Spleen (tissue), 11 donors: Measurements from ENCODE around the gene IFIT1. TPM values are rescaled to one million over a fixed set of nuclear protein-coding genes. Genes with fewer than 3 reads are reported as not detected.
"Not testable (repeated sequence)": the region's sequence is repeated elsewhere in the genome, so short reads cannot be mapped to it uniquely, and the experiment has no call there.

Source experiments
- DNase-seq: peaks from one replicate; pipeline ENCODE4 v3.0.0-alpha.2; 2020
- H3K27ac ChIP-seq, 8 donors: fragments of 200-600 bp; sonication (generic) in 7 of 8; 1 replicate in 4 of 8; 2 replicates in 4 of 8; pipeline versions ENCODE4 v1.5.0 to v1.8.0; 2016 to 2021; ENCODE audit warnings: inconsistent platforms in 4 of 8, mild to moderate bottlenecking in 4 of 8, moderate library complexity in 1 of 8
- H3K27me3 ChIP-seq, 7 donors: fragments of 200-600 bp; sonication (generic) in 6 of 7; replicated peaks in 1 of 7; 1 replicate in 4 of 7; 2 replicates in 3 of 7; pipeline versions ENCODE4 v1.5.0 to v1.8.0; 2016 to 2021; ENCODE audit warnings: inconsistent platforms in 3 of 7, mild to moderate bottlenecking in 1 of 7
- H3K36me3 ChIP-seq, 6 donors: fragments of 200-600 bp; sonication (generic) in 5 of 6; 1 replicate in 4 of 6; 2 replicates in 2 of 6; pipeline versions ENCODE4 v1.5.0 to v1.8.0; 2016 to 2021; ENCODE audit warnings: inconsistent platforms in 2 of 6
- H3K4me1 ChIP-seq, 6 donors: fragments of 200-600 bp; sonication (generic) in 5 of 6; 1 replicate in 3 of 6; 2 replicates in 3 of 6; pipeline versions ENCODE4 v1.5.0 to v1.8.0; 2016 to 2021; ENCODE audit warnings: inconsistent platforms in 3 of 6
- H3K4me3 ChIP-seq, 8 donors: fragments of 200-600 bp; sonication (generic) in 7 of 8; 1 replicate in 4 of 8; 2 replicates in 4 of 8; pipeline versions ENCODE4 v1.5.0 to v1.8.0; 2016 to 2021; ENCODE audit warnings: inconsistent platforms in 4 of 8, mild to moderate bottlenecking in 4 of 8, moderate library complexity in 2 of 8
- H3K9me3 ChIP-seq, 8 donors: fragments of 200-600 bp; sonication (generic) in 7 of 8; 1 replicate in 4 of 8; 2 replicates in 4 of 8; pipeline versions ENCODE4 v1.5.0 to v1.8.0; 2016 to 2021; ENCODE audit warnings: inconsistent platforms in 4 of 8
- POLR2A ChIP-seq, 3 donors: fragments of 450-650 bp; IDR thresholded peaks; one replicate each; pipeline ENCODE4 v1.5.1; 2017; ENCODE audit warnings: antibody characterized with exemption in 3 of 3, mild to moderate bottlenecking in 1 of 3
- POLR2AphosphoS5 ChIP-seq, 3 donors: sonication (generic); formaldehyde crosslinking; IDR thresholded peaks; one replicate each; pipeline ENCODE4 v1.5.1; 2017; ENCODE audit warnings: antibody characterized with exemption in 3 of 3
- WGBS, 5 donors: extraction: QIAGEN DNeasy Blood & Tissue Kit in 3 of 5; methylation state at CpG; one replicate each; pipeline versions ENCODE4 v1.1.5 to v1.1.7; 2013 to 2018; 5-methylcytosine and 5-hydroxymethylcytosine counted together
- intact Hi-C: fragments of 100-400 bp; cut with DNase I; formaldehyde crosslinking; loops from one replicate; pipeline ENCODE4 v1.15.0; 2023; ENCODE audit warnings: low total_unique reads
- polyA plus RNA-seq, 3 donors: library from polyadenylated mRNA; stranded (reverse); fragments of 200-250 nt; gene quantifications; one replicate each; pipeline ENCODE4 v1.2.1, GENCODE V29; 2013
- total RNA-seq, 7 donors: library from RNA; depleted of rRNA in 3 of 7; stranded (reverse); fragments of >200 nt in 3 of 7; fragmentation: NEBNext Ultra II Directional in 4 of 7; extraction: Animal tissue kit (Norgen Biotek cat#: 25700) in 4 of 7; gene quantifications; one replicate each; pipeline versions ENCODE4 v1.1.0 to v1.2.1, GENCODE V29; 2016 to 2021
- TF ChIP-seq, protein P1 (sequence below), 11 experiments: fragments of 200-600 bp in 7 of 11; fragments of 450-650 bp in 4 of 11; sonication (generic) in 4 of 11; IDR thresholded peaks in 8 of 11; conservative IDR thresholded peaks in 3 of 11; 1 replicate in 7 of 11; 2 replicates in 4 of 11; pipeline versions ENCODE4 v1.4.0 to v1.8.0; 2016 to 2021; ENCODE audit warnings: antibody characterized with exemption in 11 of 11, inconsistent platforms in 4 of 11, mild to moderate bottlenecking in 1 of 11
- donor health status: healthy with polysubstance abuse.
- donor health status: DM: no; HTN: no; CAD: no; lungs with moderate emphysema.
- donor health status: DM: no; HTN: no; CAD: no.
- donor health status: Bipolar disorder and iron deficiency.
- donor health status: healthy.
- donor health status: DM: no; HTN: no; CAD: no.
- donor health status: DM: yes; HTN: yes; CAD: no.

Gene IFIT1
- total and polyA plus RNA-seq, 10 donors = 8.8 to 35.7 (median 22.2) TPM

DNA sequence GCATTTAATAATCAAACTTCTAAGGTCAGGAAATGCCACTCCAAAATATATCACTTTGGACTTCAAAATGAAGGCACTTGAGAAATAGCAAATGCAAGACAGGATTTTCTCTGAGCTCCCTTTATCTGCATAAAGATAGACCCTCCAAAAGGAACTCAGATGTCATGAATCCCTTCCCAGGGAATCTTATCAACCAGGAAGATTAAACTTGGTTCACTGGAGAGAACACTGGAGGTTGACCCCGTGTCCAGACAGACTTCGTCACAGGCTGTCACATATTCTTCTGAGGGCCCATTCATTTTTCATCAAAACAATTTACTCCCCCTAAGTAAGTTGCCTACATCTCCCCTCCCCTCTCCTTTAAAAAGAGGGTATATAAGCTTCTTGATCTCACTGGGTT, 43.4 kb upstream of the IFIT1 start:
- Histone ChIP-seq H3K4me3 (no peak overlapping the region), H3K4me1 (peaks cover 23 to 67% (median 53%) of the 10 kb centered on the region in 6 donors), H3K27me3 (no peaks in the 10 kb centered on the region), H3K9me3 (no peaks in the 10 kb centered on the region), H3K27ac (peak overlapping the region in 6 of 8 donors; percentile 30 to 80 (median 75)), H3K36me3 (no peaks in the 10 kb centered on the region)
- intact Hi-C loops = no loop called here
- no peak for DNase-seq
- TF ChIP-seq POLR2AphosphoS5 (IDR thresholded peaks at IDR 0.05) = no peak
- TF ChIP-seq, protein P1, sequence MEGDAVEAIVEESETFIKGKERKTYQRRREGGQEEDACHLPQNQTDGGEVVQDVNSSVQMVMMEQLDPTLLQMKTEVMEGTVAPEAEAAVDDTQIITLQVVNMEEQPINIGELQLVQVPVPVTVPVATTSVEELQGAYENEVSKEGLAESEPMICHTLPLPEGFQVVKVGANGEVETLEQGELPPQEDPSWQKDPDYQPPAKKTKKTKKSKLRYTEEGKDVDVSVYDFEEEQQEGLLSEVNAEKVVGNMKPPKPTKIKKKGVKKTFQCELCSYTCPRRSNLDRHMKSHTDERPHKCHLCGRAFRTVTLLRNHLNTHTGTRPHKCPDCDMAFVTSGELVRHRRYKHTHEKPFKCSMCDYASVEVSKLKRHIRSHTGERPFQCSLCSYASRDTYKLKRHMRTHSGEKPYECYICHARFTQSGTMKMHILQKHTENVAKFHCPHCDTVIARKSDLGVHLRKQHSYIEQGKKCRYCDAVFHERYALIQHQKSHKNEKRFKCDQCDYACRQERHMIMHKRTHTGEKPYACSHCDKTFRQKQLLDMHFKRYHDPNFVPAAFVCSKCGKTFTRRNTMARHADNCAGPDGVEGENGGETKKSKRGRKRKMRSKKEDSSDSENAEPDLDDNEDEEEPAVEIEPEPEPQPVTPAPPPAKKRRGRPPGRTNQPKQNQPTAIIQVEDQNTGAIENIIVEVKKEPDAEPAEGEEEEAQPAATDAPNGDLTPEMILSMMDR (IDR thresholded peaks at IDR 0.05 in 8 of 11, conservative IDR thresholded peaks at IDR 0.05 in 3 of 11) = no peak
- TF ChIP-seq POLR2A (IDR thresholded peaks at IDR 0.05) = no peak
- 73 to 91% (median 83%) methylated on average over 2 of the region's 2 CpGs for WGBS, 5 donors

DNA sequence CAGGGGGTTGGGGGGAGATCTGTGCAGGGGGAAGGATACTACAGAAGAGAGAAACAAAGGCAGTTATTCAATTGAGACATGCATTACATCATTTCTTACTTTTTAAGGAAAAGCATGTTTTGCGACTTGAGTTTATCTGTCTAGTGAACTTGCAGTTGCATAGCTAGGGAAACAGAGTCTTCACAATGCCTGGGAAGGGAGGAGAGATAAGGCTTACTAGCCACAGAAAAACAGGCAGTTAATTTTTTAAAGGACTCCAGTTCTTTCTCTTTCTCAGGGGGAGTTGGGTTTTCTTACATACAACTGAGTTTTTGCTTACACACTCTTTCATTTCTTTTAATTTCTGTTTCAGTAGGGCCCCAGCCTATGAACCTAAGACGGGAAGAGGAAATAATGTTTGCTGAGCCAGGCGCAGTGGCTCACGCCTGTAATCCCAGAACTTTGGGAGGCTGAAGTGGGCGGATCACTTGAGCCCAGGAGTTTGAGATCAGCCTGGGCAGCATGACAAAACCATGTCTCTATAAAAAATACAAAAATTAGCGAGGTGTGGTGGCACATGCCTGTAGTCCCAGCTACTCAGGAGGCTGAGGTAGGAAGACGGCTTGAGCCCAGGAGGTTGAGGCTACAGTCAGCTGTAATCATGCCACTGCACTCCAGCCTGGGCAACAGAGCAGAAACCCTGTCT, 41.6 kb upstream of the IFIT1 start:
- H3K27me3 ChIP-seq, H3K36me3 ChIP-seq, DNase-seq, H3K4me3 ChIP-seq, H3K9me3 ChIP-seq, intact Hi-C loops: not testable (repeated sequence)
- TF ChIP-seq POLR2AphosphoS5 (IDR thresholded peaks at IDR 0.05) = peak in 2 of 3 donors; percentile 28 to 34
- Histone ChIP-seq H3K4me1 (peaks cover 23 to 64% (median 51%) of the 10 kb centered on the region in 6 donors), H3K27ac (peak overlapping the region in 7 of 8 donors; percentile 39 to 80 (median 74))
- WGBS, 5 donors = 26 to 50% (median 31%) methylated on average over 7 of the region's 7 CpGs

DNA sequence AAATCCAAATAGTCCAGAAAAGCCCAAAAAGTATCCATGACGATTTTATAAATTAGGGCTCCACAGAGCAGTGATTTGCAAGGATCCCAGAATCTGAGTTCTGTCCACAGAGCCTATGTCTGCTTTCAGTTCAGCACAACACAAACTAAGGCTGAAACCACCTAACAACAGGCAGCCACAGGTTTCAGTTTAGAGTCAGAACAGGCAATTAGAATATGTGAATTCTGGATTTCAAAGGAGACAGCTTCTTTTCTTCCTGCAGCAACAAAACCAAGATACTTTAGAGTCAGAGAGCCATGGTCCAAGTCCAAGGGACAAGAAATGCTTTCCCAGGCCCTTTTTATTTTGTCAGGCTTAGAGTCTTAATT, 41.0 kb upstream of the IFIT1 start:
- no peaks in the 10 kb centered on the region for H3K36me3 ChIP-seq
- DNase-seq = no peak
- peak overlapping the region in 7 of 8 donors; percentile 39 to 80 (median 74) for H3K27ac ChIP-seq
- intact Hi-C loops = no loop called here
- H3K9me3 ChIP-seq = no peaks in the 10 kb centered on the region
- no peaks in the 10 kb centered on the region for H3K27me3 ChIP-seq
- 48 to 78% (median 69%) methylated on average over 1 of the region's 1 CpG for WGBS, 5 donors
- peaks cover 23 to 58% (median 45%) of the 10 kb centered on the region in 6 donors for H3K4me1 ChIP-seq
- H3K4me3 ChIP-seq = no peak overlapping the region
- TF ChIP-seq, protein P1 (IDR thresholded peaks at IDR 0.05 in 8 of 11, conservative IDR thresholded peaks at IDR 0.05 in 3 of 11) = no peak
- no peak for TF ChIP-seq POLR2A (IDR thresholded peaks at IDR 0.05)
- TF ChIP-seq POLR2AphosphoS5 (IDR thresholded peaks at IDR 0.05) = no peak

DNA sequence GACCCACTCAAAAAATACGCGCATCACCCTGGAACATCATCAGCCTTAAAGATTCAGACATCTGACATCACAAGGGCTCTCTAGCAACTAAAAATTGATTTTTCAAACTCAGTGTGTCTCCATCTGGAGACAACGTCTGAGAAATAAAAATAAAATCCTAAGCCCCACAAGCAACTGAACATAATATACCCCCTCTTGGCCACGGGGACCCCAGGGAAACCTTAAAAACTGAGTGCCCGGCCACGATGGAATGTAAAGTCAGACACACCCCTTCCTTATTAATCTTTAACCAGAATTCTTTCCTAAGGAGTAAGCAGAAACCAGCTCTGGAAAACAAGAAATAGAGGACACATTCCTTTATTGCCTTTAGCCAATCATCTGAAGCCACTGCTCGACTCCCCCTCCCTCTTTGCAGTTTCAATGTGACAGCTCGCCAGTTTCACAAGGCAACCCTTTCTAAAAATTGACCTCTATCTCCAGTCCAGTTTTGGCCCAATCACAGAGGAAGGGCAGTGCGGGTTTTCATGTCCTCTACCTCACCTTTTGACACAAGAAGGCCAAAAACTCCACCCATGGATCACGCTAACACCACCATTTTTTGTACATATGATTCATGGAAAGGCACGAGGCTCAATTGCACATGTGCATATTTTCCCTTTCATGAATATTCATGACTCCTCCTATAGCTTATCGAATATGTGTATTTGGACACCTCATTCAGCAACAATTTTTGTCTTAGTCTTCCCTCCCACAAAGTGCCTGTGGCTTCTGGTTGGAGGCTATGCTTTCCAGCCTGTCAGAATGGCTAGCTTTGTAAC, 40.4 kb upstream of the IFIT1 start:
- WGBS, 5 donors = 65 to 76% (median 72%) methylated on average over 12 of the region's 12 CpGs
- H3K4me1 ChIP-seq = peaks cover 17 to 52% (median 39%) of the 10 kb centered on the region in 6 donors
- TF ChIP-seq POLR2AphosphoS5 (IDR thresholded peaks at IDR 0.05) (peak in 1 of 3 donors; percentile 23), POLR2A (IDR thresholded peaks at IDR 0.05) (no peak)
- no peaks in the 10 kb centered on the region for H3K9me3 ChIP-seq
- H3K27ac ChIP-seq = peak overlapping the region in 7 of 8 donors; percentile 39 to 80 (median 74)
- no peak overlapping the region for H3K4me3 ChIP-seq
- intact Hi-C loops = no loop called here
- no peaks in the 10 kb centered on the region for H3K36me3 ChIP-seq
- DNase-seq = no peak
- no peaks in the 10 kb centered on the region for H3K27me3 ChIP-seq

DNA sequence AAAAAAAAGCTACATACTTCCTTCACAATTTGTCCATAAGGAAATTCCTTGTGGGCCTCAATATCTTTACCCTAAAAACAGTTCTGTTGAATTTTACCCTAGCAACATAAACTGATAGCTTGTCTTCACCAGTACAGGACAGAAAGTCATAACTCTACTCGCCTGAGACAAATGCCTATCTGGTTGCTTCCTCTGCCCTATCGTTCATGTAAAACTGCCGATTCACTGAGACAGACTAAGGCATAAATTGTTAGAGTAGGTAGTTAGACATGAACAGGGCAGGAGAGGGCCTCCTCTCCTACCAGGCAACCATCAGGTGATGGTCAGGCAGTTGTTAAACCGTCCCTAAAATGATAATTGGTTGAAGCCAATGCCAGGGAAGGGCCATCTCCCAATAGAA, 39.6 kb upstream of the IFIT1 start:
- no peaks in the 10 kb centered on the region for H3K36me3 ChIP-seq
- H3K27ac ChIP-seq = peak overlapping the region in 1 of 8 donors; percentile 39
- no peak overlapping the region for H3K4me3 ChIP-seq
- intact Hi-C loops = no loop called here
- 71 to 87% (median 81%) methylated on average over 4 of the region's 4 CpGs for WGBS, 5 donors
- DNase-seq = no peak
- H3K4me1 ChIP-seq = peaks cover 11 to 43% (median 31%) of the 10 kb centered on the region in 6 donors
- TF ChIP-seq POLR2A (IDR thresholded peaks at IDR 0.05) = no peak
- no peaks in the 10 kb centered on the region for H3K27me3 ChIP-seq
- H3K9me3 ChIP-seq = no peaks in the 10 kb centered on the region
